K562 (cell line): ENCODE results near the gene PRPSAP2. TPM values are rescaled to one million over a fixed set of nuclear protein-coding genes. Genes with fewer than 3 reads are reported as not detected.

Experiments
- ATAC-seq: fragments of 200-7000 bp; cut with Tn5 transposase; 3 replicates; pipeline ENCODE4 v1.9.1; 2020; ENCODE audit warnings: moderate library complexity
- BruUV-seq: library from RNA; stranded (reverse); fragments of 400-500 nt; replicated peaks from 2 replicates; lab custom pipeline; 2021; lab: Mats Ljungman, UMichigan
- CTCF ChIA-PET: fragments of 300-600 bp; formaldehyde crosslinking; extraction: SDS; loops from one replicate; lab custom pipeline; 2021; ENCODE audit warnings: low intra/inter-chr PET ratio; lab: Yijun Ruan, JAX
- POLR2A ChIA-PET: fragments of 300-600, 350-650 bp; sonication (Branson Sonifier 250); formaldehyde crosslinking; extraction: SDS; loops from one replicate; lab custom pipeline; 2021; ENCODE audit warnings: antibody characterized with exemption, inconsistent platforms; lab: Yijun Ruan, JAX
- DNase-seq, 4 experiments: peaks; one replicate each; pipeline versions ENCODE4 v3.0.0 to v3.0.0-alpha.2; 2011 to 2018; ENCODE audit warnings: low spot score in 3 of 4, mixed read lengths in 3 of 4; ENCODE audit errors: extremely low read depth in 1 of 4
- FAIRE-seq: peaks from 2 replicates; lab custom pipeline; 2011; peaks lifted over from hg19 to GRCh38; lab: Jason Lieb, UNC
- H2AFZ ChIP-seq: 2 replicates; pipeline ENCODE4 v1.6.0; 2011; ENCODE audit warnings: low read depth, low read length, control low read depth, inconsistent platforms
- H3K27ac ChIP-seq: fragments of 200-600 bp; 3 replicates; pipeline ENCODE4 v1.8.0; 2011; ENCODE audit warnings: low read depth, mild to moderate bottlenecking, control low read depth, inconsistent platforms, low read length, moderate library complexity, mixed read lengths; ENCODE audit errors: extremely low read depth
- H3K27me3 ChIP-seq, 2 experiments: fragments of 300-600 bp in 1 of 2; 2 replicates in 1 of 2; 3 replicates in 1 of 2; pipeline versions ENCODE4 v1.6.0 to v1.8.0; 2011; ENCODE audit warnings: inconsistent platforms in 2 of 2, low read length in 2 of 2, mild to moderate bottlenecking in 1 of 2, mixed read lengths in 1 of 2, moderate library complexity in 1 of 2; ENCODE audit not compliant: control insufficient read depth in 2 of 2, insufficient read depth in 2 of 2
- H3K36me3 ChIP-seq: fragments of 300-600 bp; 3 replicates; pipeline ENCODE4 v1.8.0; 2011; ENCODE audit warnings: mild to moderate bottlenecking, low read length, inconsistent platforms; ENCODE audit not compliant: control insufficient read depth, insufficient read depth
- H3K4me1 ChIP-seq, 2 experiments: fragments of 200-600 bp in 1 of 2; replicated peaks in 1 of 2; 2 replicates in 1 of 2; 3 replicates in 1 of 2; pipeline versions ENCODE4 v1.5.1 to v1.8.0; 2011; ENCODE audit warnings: inconsistent platforms in 2 of 2, low read length in 2 of 2, mild to moderate bottlenecking in 1 of 2, mixed read lengths in 1 of 2, moderate library complexity in 1 of 2; ENCODE audit not compliant: control insufficient read depth in 2 of 2, insufficient read depth in 2 of 2
- H3K4me2 ChIP-seq: 2 replicates; pipeline ENCODE4 v1.6.1; 2011; ENCODE audit warnings: low read length, control low read depth, inconsistent platforms, mixed read lengths; ENCODE audit not compliant: insufficient read depth
- H3K4me3 ChIP-seq: fragments of 200-600 bp; sonication (generic), shearing (Covaris generic); 2 replicates; pipeline ENCODE4 v1.5.1; 2016; ENCODE audit warnings: control low read depth, inconsistent platforms
- H3K79me2 ChIP-seq: fragments of 200-600 bp; 3 replicates; pipeline ENCODE4 v1.8.0; 2011; ENCODE audit warnings: low read length, inconsistent platforms; ENCODE audit not compliant: control insufficient read depth, insufficient read depth
- H3K9ac ChIP-seq, 2 experiments: 2 replicates each; pipeline versions ENCODE4 v1.6.0 to v1.6.1; 2011; ENCODE audit warnings: low read depth in 2 of 2, low read length in 2 of 2, control low read depth in 1 of 2, inconsistent platforms in 1 of 2, mild to moderate bottlenecking in 1 of 2, mixed read lengths in 1 of 2; ENCODE audit not compliant: insufficient read depth in 1 of 2
- H3K9me1 ChIP-seq: one replicate; pipeline ENCODE4 v1.6.0; 2011; ENCODE audit warnings: inconsistent platforms, mild to moderate bottlenecking, low read length, moderate library complexity; ENCODE audit not compliant: control insufficient read depth, insufficient read depth
- H3K9me3 ChIP-seq: replicated peaks from 2 replicates; pipeline ENCODE4 v1.5.1; 2011; ENCODE audit warnings: low read depth, low read length, inconsistent platforms; ENCODE audit not compliant: control insufficient read depth, insufficient read depth
- H4K20me1 ChIP-seq: replicated peaks from 2 replicates; pipeline ENCODE4 v1.6.1; 2011; ENCODE audit warnings: low read length, inconsistent platforms, mixed read lengths; ENCODE audit not compliant: control insufficient read depth, insufficient read depth
- HDAC3 ChIP-seq: fragments of 450-650 bp; IDR thresholded peaks from 2 replicates; pipeline ENCODE4 v1.6.1; 2018; ENCODE audit warnings: borderline replicate concordance, mild to moderate bottlenecking, moderate library complexity; ENCODE audit not compliant: partially characterized antibody
- HDAC8 ChIP-seq: fragments of 450-650 bp; IDR thresholded peaks from 2 replicates; pipeline ENCODE4 v1.6.1; 2016; ENCODE audit warnings: mild to moderate bottlenecking, missing genetic modification characterization, moderate library complexity, missing compliant biosample characterization
- NFE2 ChIP-seq: IDR thresholded peaks from 2 replicates; pipeline ENCODE4 v1.6.1; 2014; ENCODE audit warnings: antibody characterized with exemption, low read depth
- RAD21 ChIP-seq, 2 experiments: fragments of 250-450 bp in 1 of 2; fragments of 450-650 bp in 1 of 2; sonication (Bioruptor Pico) in 1 of 2; formaldehyde crosslinking in 1 of 2; IDR thresholded peaks in 1 of 2; conservative IDR thresholded peaks in 1 of 2; 2 replicates each; pipeline versions ENCODE4 v1.4.0 to v1.8.0; 2020 to 2022; ENCODE audit warnings: mild to moderate bottlenecking in 2 of 2, moderate library complexity in 1 of 2
- TAF1 ChIP-seq: IDR thresholded peaks from 2 replicates; pipeline ENCODE4 v1.6.1; 2011; ENCODE audit warnings: mild to moderate bottlenecking, low read length, moderate library complexity; ENCODE audit not compliant: insufficient read depth, control insufficient read depth, severe bottlenecking; ENCODE audit errors: extremely low read depth
- TCFL5 ChIP-seq: fragments of 250-450 bp; sonication (Bioruptor Pico); conservative IDR thresholded peaks from 2 replicates; pipeline ENCODE4 v1.6.1; 2021; ENCODE audit warnings: mild to moderate bottlenecking, moderate library complexity, matching md5 sums
- ZNF133 ChIP-seq: fragments of 250-450 bp; sonication (Bioruptor Pico); IDR thresholded peaks from 2 replicates; pipeline ENCODE4 v1.4.0; 2020; ENCODE audit warnings: mild to moderate bottlenecking
- WGBS: fragments of 100-300 bp; shearing (Covaris generic); methylation state at CpG from one replicate; pipeline ENCODE4 v1.1.6; 2016; ENCODE audit warnings: low coverage, mixed read lengths; ENCODE audit not compliant: insufficient coverage; ENCODE audit errors: missing lambda C conversion rate; 5-methylcytosine and 5-hydroxymethylcytosine counted together
- in situ Hi-C: fragments of 300-500 bp; cut with MboI; formaldehyde crosslinking; loops from 4 replicates; pipeline ENCODE4 v1.15.0; 2018; ENCODE audit warnings: inconsistent platforms, mixed read lengths
- intact Hi-C: fragments of 100-400 bp; cut with micrococcal nuclease; formaldehyde crosslinking; loops from 2 replicates; pipeline ENCODE4 v1.14.2; 2022
- polyA plus RNA-seq, 8 experiments: library from polyadenylated mRNA; depleted of rRNA in 4 of 8; stranded (reverse) in 5 of 8; unstranded in 3 of 8; fragments of >200 nt; fragmentation: Nextera tagmentation in 2 of 8; fragmentation: Illumina TruSeq in 1 of 8; extraction: Ambion mirVana in 2 of 8; extraction: Trizol in 1 of 8; gene quantifications; 2 replicates each; pipeline versions ENCODE4 v1.2.1 to v1.2.3, GENCODE V29; 2011 to 2014; ENCODE audit warnings: inconsistent platforms in 1 of 8, missing spikeins in 1 of 8
- total RNA-seq, 7 experiments: library from RNA; depleted of rRNA in 6 of 7; stranded (reverse); fragments of >200 nt in 6 of 7; fragmentation: Illumina TruSeq in 2 of 7; extraction: Trizol in 2 of 7; gene quantifications; 2 replicates each; pipeline versions ENCODE4 v1.2.1 to v1.2.3, GENCODE V29; 2011 to 2021; ENCODE audit warnings: low replicate concordance in 1 of 7
- TF ChIP-seq, protein P1 (sequence below): sonication (generic); formaldehyde crosslinking; IDR thresholded peaks from 2 replicates; pipeline ENCODE4 v1.8.0; 2023; ENCODE audit warnings: mild to moderate bottlenecking, missing genetic modification reagents

The PRPSAP2 gene
- total and polyA plus RNA-seq, 9 of the 15 experiments (the other 6 are each of a cell fraction or from before 2014, with no cell fraction given): 15.5 to 56.7 (median 35.7) TPM

GRCh38 chr17:18961634-18962493, 103.9 kb downstream of the PRPSAP2 start:
- BruUV-seq: no TSS peak
- in situ Hi-C loops: no loop called here
- Histone ChIP-seq H3K9ac (no peak overlapping the region), H3K9me3 (no peaks in the 10 kb centered on the region), H3K9me1 (no peaks in the 10 kb centered on the region), H4K20me1 (no peaks in the 10 kb centered on the region), H3K27ac (no peak overlapping the region), H3K4me1 (peaks cover 0 to 30% of the 10 kb centered on the region in 2 experiments; a peak in 2 of 5 replicates), H2AFZ (no peak overlapping the region), H3K27me3 (no peaks in the 10 kb centered on the region), H3K36me3 (no peaks in the 10 kb centered on the region), H3K79me2 (no peaks in the 10 kb centered on the region), H3K4me2 (no peak overlapping the region), H3K4me3 (no peak overlapping the region)
- FAIRE-seq: no peak
- DNase-seq: no peak
- no peak for ATAC-seq
- intact Hi-C loops: no loop called here
- POLR2A ChIA-PET: interaction anchor here (0.6 kb wide), 2 partner anchors 7 to 14 kb away, joined by 3 to 4 read pairs; no protein-coding TSS in a partner anchor
- 40% methylated on average over 8 of the region's 16 CpGs for WGBS
- TF ChIP-seq RAD21 (CRISPR knock-in tag; conservative IDR thresholded peaks at IDR 0.05 in 1 of 2, IDR thresholded peaks at IDR 0.05 in 1 of 2) (no peak), NFE2 (no peak), ZNF133 (no peak), TCFL5 (CRISPR knock-in tag) (no peak), HDAC3 (no peak), TAF1 (no peak), HDAC8 (tag) (no peak)
- TF ChIP-seq, protein P1, sequence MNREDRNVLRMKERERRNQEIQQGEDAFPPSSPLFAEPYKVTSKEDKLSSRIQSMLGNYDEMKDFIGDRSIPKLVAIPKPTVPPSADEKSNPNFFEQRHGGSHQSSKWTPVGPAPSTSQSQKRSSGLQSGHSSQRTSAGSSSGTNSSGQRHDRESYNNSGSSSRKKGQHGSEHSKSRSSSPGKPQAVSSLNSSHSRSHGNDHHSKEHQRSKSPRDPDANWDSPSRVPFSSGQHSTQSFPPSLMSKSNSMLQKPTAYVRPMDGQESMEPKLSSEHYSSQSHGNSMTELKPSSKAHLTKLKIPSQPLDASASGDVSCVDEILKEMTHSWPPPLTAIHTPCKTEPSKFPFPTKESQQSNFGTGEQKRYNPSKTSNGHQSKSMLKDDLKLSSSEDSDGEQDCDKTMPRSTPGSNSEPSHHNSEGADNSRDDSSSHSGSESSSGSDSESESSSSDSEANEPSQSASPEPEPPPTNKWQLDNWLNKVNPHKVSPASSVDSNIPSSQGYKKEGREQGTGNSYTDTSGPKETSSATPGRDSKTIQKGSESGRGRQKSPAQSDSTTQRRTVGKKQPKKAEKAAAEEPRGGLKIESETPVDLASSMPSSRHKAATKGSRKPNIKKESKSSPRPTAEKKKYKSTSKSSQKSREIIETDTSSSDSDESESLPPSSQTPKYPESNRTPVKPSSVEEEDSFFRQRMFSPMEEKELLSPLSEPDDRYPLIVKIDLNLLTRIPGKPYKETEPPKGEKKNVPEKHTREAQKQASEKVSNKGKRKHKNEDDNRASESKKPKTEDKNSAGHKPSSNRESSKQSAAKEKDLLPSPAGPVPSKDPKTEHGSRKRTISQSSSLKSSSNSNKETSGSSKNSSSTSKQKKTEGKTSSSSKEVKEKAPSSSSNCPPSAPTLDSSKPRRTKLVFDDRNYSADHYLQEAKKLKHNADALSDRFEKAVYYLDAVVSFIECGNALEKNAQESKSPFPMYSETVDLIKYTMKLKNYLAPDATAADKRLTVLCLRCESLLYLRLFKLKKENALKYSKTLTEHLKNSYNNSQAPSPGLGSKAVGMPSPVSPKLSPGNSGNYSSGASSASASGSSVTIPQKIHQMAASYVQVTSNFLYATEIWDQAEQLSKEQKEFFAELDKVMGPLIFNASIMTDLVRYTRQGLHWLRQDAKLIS (CRISPR knock-in tag): no peak
- CTCF ChIA-PET: interaction anchor here (0.8 kb wide), 1 partner anchor 336 kb away, joined by 4 read pairs; no protein-coding TSS in a partner anchor
